CD4-positive, alpha-beta T cell treated with Interleukin-4 for 1 hour (primary cell): ENCODE measurements around the gene CYB561D2.

Source experiments
- DNase-seq, 2 donors: peaks; one replicate each; pipeline ENCODE4 v3.0.0-alpha.2; 2020 to 2022

Gene CYB561D2

DNA sequence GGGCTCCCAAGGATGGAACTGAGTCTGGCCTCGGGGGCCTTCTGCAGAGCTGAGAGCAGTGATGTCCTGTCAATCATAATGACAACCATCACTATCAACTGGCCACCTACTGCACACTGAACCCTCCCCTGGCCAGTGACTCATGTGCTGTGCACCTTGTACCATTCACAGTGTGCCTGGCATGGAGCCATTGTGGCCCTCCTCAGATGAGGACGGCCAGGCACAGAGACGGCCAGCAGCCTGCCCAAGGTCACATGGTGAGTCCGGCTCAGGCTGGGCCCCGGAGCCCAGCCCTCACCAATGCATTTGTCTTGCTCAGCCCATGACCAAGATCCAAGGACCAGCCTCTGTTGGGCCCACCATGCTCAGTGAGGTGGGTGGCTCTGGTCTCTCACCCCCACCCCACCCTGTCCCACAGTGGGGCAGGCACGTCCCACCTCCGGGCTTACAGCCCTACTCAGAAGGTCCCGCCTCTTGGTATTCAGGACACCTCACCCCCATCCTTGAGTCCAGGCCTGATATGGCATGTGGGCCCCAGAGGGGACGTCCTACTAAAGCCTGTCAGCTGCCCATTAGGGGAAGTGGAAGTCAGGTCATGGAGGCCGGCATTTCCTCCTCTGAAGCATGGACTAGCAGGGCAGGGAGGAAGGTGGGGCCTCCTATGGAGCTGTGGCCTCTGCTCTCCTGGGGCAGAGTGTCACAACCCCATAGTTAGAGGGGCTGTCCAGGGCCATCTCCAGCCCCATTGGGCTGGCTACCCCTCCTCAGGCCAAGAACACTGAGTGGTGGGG, 44.6 kb downstream of the CYB561D2 start:
- peak in 1 of 2 donors; percentile 41 for DNase-seq

DNA sequence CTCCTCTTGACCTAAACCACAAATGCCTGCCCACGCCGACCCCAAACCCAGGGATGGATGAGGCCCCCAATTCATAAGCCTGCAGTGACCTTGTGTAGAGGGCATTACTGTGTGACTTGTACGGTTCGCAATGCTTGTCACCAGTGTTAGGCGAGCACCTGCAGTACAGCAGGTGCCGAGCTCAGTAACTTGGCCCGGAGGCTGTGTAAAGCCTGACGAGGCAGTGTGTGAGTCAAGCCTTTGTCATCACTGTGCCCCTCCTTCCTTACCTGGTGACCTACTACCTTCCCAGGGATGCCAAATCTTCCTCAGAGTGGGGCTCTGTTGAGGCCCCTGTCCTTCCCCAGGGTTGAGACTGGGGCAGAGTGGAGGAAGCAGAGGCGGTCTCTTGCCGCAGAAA, 45.8 kb downstream of the CYB561D2 start:
- no peak for DNase-seq

DNA sequence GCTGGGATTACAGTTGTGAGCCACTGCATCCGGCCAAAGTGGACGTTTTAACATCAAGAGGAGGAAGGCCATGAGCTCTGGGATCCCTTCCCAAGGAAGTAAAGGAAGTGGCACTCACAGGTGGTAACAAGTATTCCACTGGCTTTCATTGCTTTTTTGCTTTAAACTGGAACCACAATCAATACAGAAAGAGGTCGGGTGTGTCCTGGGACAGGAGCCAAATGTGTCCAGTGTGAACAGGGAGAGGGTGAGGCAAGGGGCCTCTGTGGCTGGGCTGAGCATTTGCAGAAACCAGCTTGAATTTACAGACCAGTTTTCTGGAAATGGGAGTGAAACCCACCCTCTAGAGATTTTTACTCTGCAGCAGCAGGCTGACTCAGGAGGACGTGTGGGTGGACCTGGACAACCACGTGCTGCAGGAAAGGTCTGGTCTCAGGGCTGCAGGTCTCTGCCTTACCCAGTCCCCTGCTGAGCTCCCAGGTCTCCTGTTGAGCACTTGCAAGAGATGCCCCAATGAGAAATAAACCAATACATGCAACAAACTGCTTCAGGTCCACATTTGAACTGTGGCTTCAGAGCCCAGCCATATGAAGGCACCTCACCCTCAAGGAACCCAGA, 51.4 kb downstream of the CYB561D2 start:
- no peak for DNase-seq
